Heart left ventricle (tissue), 16 donors: ENCODE measurements around the gene SLC1A4. TPM values are rescaled to one million over a fixed set of nuclear protein-coding genes. Genes with fewer than 3 reads are reported as not detected.

Source experiments
- ATAC-seq, 4 donors: fragments of 200-7000 bp; cut with Tn5 transposase; one replicate each; pipeline ENCODE4 v1.9.1; 2020 to 2022; ENCODE audit warnings: moderate library complexity in 4 of 4, mild to moderate bottlenecking in 3 of 4, moderate number of reproducible peaks in 1 of 4
- DNase-seq, 5 donors: peaks; one replicate each; pipeline ENCODE4 v3.0.0-alpha.2; 2020
- H3K27ac ChIP-seq, 12 donors: fragments of 200-600 bp; sonication (generic) in 4 of 12; one replicate each; pipeline versions ENCODE4 v1.5.0 to v1.8.0; 2016 to 2022; ENCODE audit warnings: mild to moderate bottlenecking in 2 of 12
- H3K27me3 ChIP-seq, 9 donors: fragments of 200-600 bp; sonication (generic) in 2 of 9; one replicate each; pipeline versions ENCODE4 v1.5.1 to v1.8.0; 2016 to 2022; ENCODE audit warnings: mild to moderate bottlenecking in 3 of 9
- H3K36me3 ChIP-seq, 9 donors: fragments of 200-600 bp; sonication (generic) in 2 of 9; one replicate each; pipeline versions ENCODE4 v1.5.0 to v1.8.0; 2018 to 2022; ENCODE audit warnings: mild to moderate bottlenecking in 2 of 9
- H3K4me1 ChIP-seq, 12 donors: fragments of 200-600 bp; sonication (generic) in 4 of 12; one replicate each; pipeline versions ENCODE4 v1.5.0 to v1.8.0; 2016 to 2022; ENCODE audit warnings: mild to moderate bottlenecking in 3 of 12
- H3K4me3 ChIP-seq, 12 donors: fragments of 200-600 bp; sonication (generic) in 4 of 12; one replicate each; pipeline versions ENCODE4 v1.5.0 to v1.8.0; 2017 to 2022; ENCODE audit warnings: mild to moderate bottlenecking in 9 of 12, moderate library complexity in 4 of 12
- H3K9me3 ChIP-seq, 12 donors: fragments of 200-600 bp; sonication (generic) in 4 of 12; one replicate each; pipeline versions ENCODE4 v1.5.0 to v1.8.0; 2016 to 2022; ENCODE audit warnings: mild to moderate bottlenecking in 1 of 12
- POLR2A ChIP-seq, 2 donors: fragments of 450-650 bp; IDR thresholded peaks; one replicate each; pipeline ENCODE4 v1.6.1; 2017; ENCODE audit warnings: antibody characterized with exemption in 2 of 2, mild to moderate bottlenecking in 2 of 2, moderate library complexity in 2 of 2
- WGBS, 4 donors: extraction: QIAGEN DNeasy Blood & Tissue Kit in 2 of 4; methylation state at CpG; one replicate each; pipeline versions ENCODE4 v1.1.5 to v1.1.7; 2013 to 2018; 5-methylcytosine and 5-hydroxymethylcytosine counted together
- intact Hi-C, 10 donors: fragments of 100-400 bp; cut with DNase I; formaldehyde crosslinking; loops; one replicate each; pipeline versions ENCODE4 v1.11.1 to v1.14.2; 2022
- polyA plus RNA-seq, 2 donors: library from polyadenylated mRNA; stranded (reverse); fragments of 200-250 nt; gene quantifications; one replicate each; pipeline ENCODE4 v1.2.3, GENCODE V29; 2013
- total RNA-seq, 9 donors: library from RNA; depleted of rRNA in 2 of 9; stranded (reverse); fragments of >200 nt in 2 of 9; fragmentation: NEBNext Ultra II Directional in 3 of 9; extraction: Animal tissue kit (Norgen Biotek cat#: 25700) in 3 of 9; gene quantifications; one replicate each; pipeline versions ENCODE4 v1.1.0 to v1.2.4, GENCODE V29; 2016 to 2023
- TF ChIP-seq, protein P1 (sequence below), 12 donors: fragments of 200-600 bp; sonication (generic) in 4 of 12; IDR thresholded peaks; one replicate each; pipeline versions ENCODE4 v1.5.0 to v1.8.0; 2018 to 2022; ENCODE audit warnings: antibody characterized with exemption in 12 of 12, mild to moderate bottlenecking in 5 of 12
- donor health status: ischemic (EF 13 %, LVEDD 7.1; RV severe dilation, severe dysfunction).
- donor health status: healthy with polysubstance abuse.
- donor health status: DM: no; HTN: yes; CAD: no.
- donor health status: DM: no; HTN: no; CAD: no.
- donor health status: ischemic (EF 25% LVEDD 6.9; RV normal size, moderate dysfunction).
- donor health status: ischemic (EF 25% LVEDD 5.7; RV mildly dilated, moderate dysfunction).
- donor health status: healthy.
- donor health status: DM: yes; HTN: yes; CAD: no.
- donor health status: ischemic (EF 35%, LVEDD 5.7; RV mildly dilated, moderate dysfunction).
- donor health status: nonischemic (EF 11% LVEDD 7.7; RV severe dilation, severe dysfunction).
- donor health status: DM: yes; HTN: yes; CAD: no.
- donor health status: PGD.
- donor health status: ischemic (EF 29% LVEDD 5.4; RV normal size, mild dysfunction).
- donor health status: nonischemic (EF 23%, LVEDD 6.1; RV moderate dilation, normal function).

Gene SLC1A4
- total and polyA plus RNA-seq, 11 donors, result 3.0 to 22.4 (median 10.8) TPM

- H3K4me3 ChIP-seq, result no peak overlapping the region
These were observed 37.1 kb upstream of the SLC1A4 start for GRCh38 chr2:64952096-64952495.

DNA sequence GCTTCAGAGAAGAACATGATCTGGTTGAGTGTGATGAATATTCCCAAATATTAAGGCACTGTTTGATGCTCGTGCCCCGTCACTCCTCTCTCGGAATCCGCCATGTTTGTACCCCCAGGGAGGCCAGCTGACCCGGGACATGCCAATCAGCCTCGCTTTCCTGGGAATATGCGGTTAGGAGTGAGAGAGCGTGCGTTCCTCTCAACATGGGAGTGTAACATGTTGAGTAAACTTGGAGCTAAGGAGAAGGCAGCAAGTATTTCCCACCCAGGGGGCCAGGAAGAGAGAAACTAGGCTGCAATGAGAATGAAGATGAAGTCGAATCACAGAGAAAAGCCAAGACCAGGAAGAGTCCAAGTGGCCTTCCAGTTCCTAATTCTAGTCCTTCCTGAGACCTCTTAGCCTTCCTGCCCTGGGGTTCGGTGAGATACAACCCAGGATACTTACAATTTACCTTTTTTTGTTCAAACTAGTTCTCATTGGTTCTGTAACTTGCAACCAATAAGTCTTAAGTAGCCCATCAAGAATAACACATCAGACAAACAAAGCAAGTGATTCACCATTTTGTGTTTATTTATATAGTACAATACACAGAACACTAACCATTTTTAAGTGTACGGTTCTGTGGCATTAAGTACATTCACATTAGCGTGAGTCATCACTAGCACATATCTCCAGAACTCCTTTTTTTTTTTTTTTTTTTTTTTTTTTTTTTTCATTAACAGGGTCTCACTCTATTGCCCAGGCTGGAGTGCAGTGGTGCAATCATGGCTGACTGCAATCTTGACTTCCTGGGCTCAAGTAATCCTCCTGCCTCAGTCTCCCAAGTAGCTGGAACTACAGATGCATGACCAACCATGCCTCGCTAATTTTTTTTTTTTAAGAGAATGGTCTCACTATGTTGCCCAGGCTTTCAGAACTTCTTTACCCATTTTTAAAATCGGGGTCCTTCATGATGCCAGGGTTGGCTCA, 36.4 kb upstream of the SLC1A4 start:
- Histone ChIP-seq H3K27ac (no peak overlapping the region), H3K4me3 (no peak overlapping the region), H3K4me1 (peaks cover 0 to 8% (median 1%) of the 10 kb centered on the region in 12 donors), H3K9me3 (peaks cover 0 to 12% (median 0%) of the 10 kb centered on the region in 12 donors), H3K27me3 (no peaks in the 10 kb centered on the region), H3K36me3 (no peaks in the 10 kb centered on the region)
- intact Hi-C loops, result no loop called here
- DNase-seq (no peak), ATAC-seq (no peak)
- TF ChIP-seq POLR2A (IDR thresholded peaks at IDR 0.05), result no peak
- TF ChIP-seq, protein P1, sequence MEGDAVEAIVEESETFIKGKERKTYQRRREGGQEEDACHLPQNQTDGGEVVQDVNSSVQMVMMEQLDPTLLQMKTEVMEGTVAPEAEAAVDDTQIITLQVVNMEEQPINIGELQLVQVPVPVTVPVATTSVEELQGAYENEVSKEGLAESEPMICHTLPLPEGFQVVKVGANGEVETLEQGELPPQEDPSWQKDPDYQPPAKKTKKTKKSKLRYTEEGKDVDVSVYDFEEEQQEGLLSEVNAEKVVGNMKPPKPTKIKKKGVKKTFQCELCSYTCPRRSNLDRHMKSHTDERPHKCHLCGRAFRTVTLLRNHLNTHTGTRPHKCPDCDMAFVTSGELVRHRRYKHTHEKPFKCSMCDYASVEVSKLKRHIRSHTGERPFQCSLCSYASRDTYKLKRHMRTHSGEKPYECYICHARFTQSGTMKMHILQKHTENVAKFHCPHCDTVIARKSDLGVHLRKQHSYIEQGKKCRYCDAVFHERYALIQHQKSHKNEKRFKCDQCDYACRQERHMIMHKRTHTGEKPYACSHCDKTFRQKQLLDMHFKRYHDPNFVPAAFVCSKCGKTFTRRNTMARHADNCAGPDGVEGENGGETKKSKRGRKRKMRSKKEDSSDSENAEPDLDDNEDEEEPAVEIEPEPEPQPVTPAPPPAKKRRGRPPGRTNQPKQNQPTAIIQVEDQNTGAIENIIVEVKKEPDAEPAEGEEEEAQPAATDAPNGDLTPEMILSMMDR (IDR thresholded peaks at IDR 0.05), result no peak
- WGBS, 4 donors, result 88 to 94% (median 93%) methylated on average over 15 of the region's 15 CpGs

More at GRCh38 chr2:64952096-64952495, 37.1 kb upstream of the SLC1A4 start:
- Histone ChIP-seq H3K27ac (no peak overlapping the region), H3K36me3 (no peaks in the 10 kb centered on the region), H3K9me3 (peaks cover 0 to 12% (median 0%) of the 10 kb centered on the region in 12 donors), H3K27me3 (no peaks in the 10 kb centered on the region), H3K4me1 (peaks cover 0 to 4% (median 0%) of the 10 kb centered on the region in 12 donors)
- ATAC-seq (no peak), DNase-seq (no peak)
- 80 to 90% (median 82%) methylated on average over 6 of the region's 6 CpGs for WGBS, 4 donors
- intact Hi-C loops, result no loop called here
- TF ChIP-seq, protein P1 (IDR thresholded peaks at IDR 0.05), result no peak
- TF ChIP-seq POLR2A (IDR thresholded peaks at IDR 0.05), result no peak

DNA sequence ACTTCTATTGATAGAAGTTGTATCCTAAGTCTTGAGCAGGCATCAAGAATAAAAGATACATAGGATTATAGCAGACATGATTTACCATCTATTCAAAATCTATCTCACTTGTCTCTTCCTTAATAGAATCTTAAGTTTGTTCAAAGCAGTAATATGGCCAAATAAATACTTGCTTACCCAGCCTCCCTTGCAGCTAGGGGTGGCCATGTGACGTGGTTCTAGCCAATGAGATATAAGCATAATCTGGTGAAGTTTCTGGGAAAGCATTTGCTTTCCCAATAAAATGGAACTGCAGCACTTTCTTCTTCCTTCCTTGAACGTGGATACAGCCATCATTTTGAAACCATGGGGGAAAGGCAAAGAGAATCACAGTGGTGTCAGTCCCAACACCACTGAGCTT, 33.7 kb upstream of the SLC1A4 start:
- WGBS, 4 donors, result 89 to 97% (median 92%) methylated on average over 2 of the region's 2 CpGs
- ATAC-seq, result no peak

More for the DNA sequence above, 33.7 kb upstream of the SLC1A4 start:
- intact Hi-C loops, result no loop called here
- TF ChIP-seq, protein P1 (IDR thresholded peaks at IDR 0.05), result no peak
- TF ChIP-seq POLR2A (IDR thresholded peaks at IDR 0.05), result no peak
- H3K27ac ChIP-seq, result no peak overlapping the region
- no peaks in the 10 kb centered on the region for H3K27me3 ChIP-seq
- peaks cover 0 to 10% (median 1%) of the 10 kb centered on the region in 12 donors for H3K4me1 ChIP-seq
- DNase-seq, result no peak
- peaks cover 0 to 12% (median 0%) of the 10 kb centered on the region in 12 donors for H3K9me3 ChIP-seq
- H3K36me3 ChIP-seq, result no peaks in the 10 kb centered on the region
- no peak overlapping the region for H3K4me3 ChIP-seq
